Measurements from ENCODE around the gene CALM3.

DNA sequence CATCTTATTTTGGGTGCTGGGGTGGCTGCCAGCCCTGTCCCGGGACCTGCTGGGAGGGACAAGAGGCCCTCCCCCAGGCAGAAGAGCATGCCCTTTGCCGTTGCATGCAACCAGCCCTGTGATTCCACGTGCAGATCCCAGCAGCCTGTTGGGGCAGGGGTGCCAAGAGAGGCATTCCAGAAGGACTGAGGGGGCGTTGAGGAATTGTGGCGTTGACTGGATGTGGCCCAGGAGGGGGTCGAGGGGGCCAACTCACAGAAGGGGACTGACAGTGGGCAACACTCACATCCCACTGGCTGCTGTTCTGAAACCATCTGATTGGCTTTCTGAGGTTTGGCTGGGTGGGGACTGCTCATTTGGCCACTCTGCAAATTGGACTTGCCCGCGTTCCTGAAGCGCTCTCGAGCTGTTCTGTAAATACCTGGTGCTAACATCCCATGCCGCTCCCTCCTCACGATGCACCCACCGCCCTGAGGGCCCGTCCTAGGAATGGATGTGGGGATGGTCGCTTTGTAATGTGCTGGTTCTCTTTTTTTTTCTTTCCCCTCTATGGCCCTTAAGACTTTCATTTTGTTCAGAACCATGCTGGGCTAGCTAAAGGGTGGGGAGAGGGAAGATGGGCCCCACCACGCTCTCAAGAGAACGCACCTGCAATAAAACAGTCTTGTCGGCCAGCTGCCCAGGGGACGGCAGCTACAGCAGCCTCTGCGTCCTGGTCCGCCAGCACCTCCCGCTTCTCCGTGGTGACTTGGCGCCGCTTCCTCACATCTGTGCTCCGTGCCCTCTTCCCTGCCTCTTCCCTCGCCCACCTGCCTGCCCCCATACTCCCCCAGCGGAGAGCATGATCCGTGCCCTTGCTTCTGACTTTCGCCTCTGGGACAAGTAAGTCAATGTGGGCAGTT, 8.6 kb downstream of the CALM3 start:
- TF ChIP-seq POLR2A (IDR thresholded peaks at IDR 0.05) (no peak), CTCF (IDR thresholded peaks at IDR 0.05) (no peak)
